ENCODE measurements around the gene CDR2. TPM values are rescaled to one million over a fixed set of nuclear protein-coding genes. Genes with fewer than 3 reads are reported as not detected.
A peak's percentile ranks its signal among the peaks of the same experiment; 100 is the strongest.

The CDR2 gene
- total and polyA plus RNA-seq, 8 donors, result 17.3 to 33.1 (median 25.8) TPM

- H3K4me1 ChIP-seq, result peaks cover 0 to 5% of the 10 kb centered on the region in 2 donors
- ATAC-seq, result no peak
- TF ChIP-seq CTCF (IDR thresholded peaks at IDR 0.05), result no peak
- H3K9me3 ChIP-seq, result no peaks in the 10 kb centered on the region
- H3K27ac ChIP-seq, result no peak overlapping the region
- no peak overlapping the region for H3K4me3 ChIP-seq
- peak in 1 of 4 donors; percentile 63 for DNase-seq
- intact Hi-C loops (cut with DNase I), result no loop called here
- H3K36me3 ChIP-seq, result peaks cover 0 to 96% of the 10 kb centered on the region in 2 donors
- H3K27me3 ChIP-seq, result no peaks in the 10 kb centered on the region
These were observed 51.7 kb downstream of the CDR2 start for GRCh38 chr16:22322741-22323140.

- Histone ChIP-seq H3K36me3 (peaks cover 0 to 96% of the 10 kb centered on the region in 2 donors), H3K27me3 (no peaks in the 10 kb centered on the region), H3K9me3 (no peaks in the 10 kb centered on the region), H3K4me1 (peaks cover 0 to 5% of the 10 kb centered on the region in 2 donors), H3K4me3 (no peak overlapping the region), H3K27ac (no peak overlapping the region)
- ATAC-seq (no peak), DNase-seq (no peak)
- TF ChIP-seq CTCF (IDR thresholded peaks at IDR 0.05), result no peak
- intact Hi-C loops (cut with DNase I), result no loop called here
These were observed 52.4 kb downstream of the CDR2 start for GRCh38 chr16:22322021-22322471.

GRCh38 chr16:22321340-22322001, 52.9 kb downstream of the CDR2 start:
- TF ChIP-seq CTCF (IDR thresholded peaks at IDR 0.05), result peak; percentile 77 to 92
- H3K4me1 ChIP-seq, result peaks cover 0 to 5% of the 10 kb centered on the region in 2 donors
- H3K4me3 ChIP-seq, result no peak overlapping the region
- H3K36me3 ChIP-seq, result peaks cover 0 to 96% of the 10 kb centered on the region in 2 donors
- no peak overlapping the region for H3K27ac ChIP-seq
- DNase-seq (peak; percentile 29 to 85 (median 68)), ATAC-seq (peak; percentile 89)
- intact Hi-C loops (cut with DNase I), result no loop called here
- H3K9me3 ChIP-seq, result no peaks in the 10 kb centered on the region
- no peaks in the 10 kb centered on the region for H3K27me3 ChIP-seq

GRCh38 chr16:22320572-22321339, 53.7 kb downstream of the CDR2 start:
- intact Hi-C loops (cut with DNase I), result no loop called here
- no peak for DNase-seq
- Histone ChIP-seq H3K27me3 (no peaks in the 10 kb centered on the region), H3K4me1 (peaks cover 0 to 5% of the 10 kb centered on the region in 2 donors), H3K9me3 (no peaks in the 10 kb centered on the region), H3K36me3 (peaks cover 0 to 96% of the 10 kb centered on the region in 2 donors), H3K27ac (no peak overlapping the region), H3K4me3 (no peak overlapping the region)
- TF ChIP-seq CTCF (IDR thresholded peaks at IDR 0.05), result no peak
- ATAC-seq, result no peak

- no peaks in the 10 kb centered on the region for H3K27me3 ChIP-seq
- TF ChIP-seq CTCF (IDR thresholded peaks at IDR 0.05), result peak; percentile 27 to 63
- intact Hi-C loops (cut with DNase I), result no loop called here
- DNase-seq (peak in 1 of 4 donors; percentile 81), ATAC-seq (peak; percentile 51)
- no peak overlapping the region for H3K4me3 ChIP-seq
- H3K36me3 ChIP-seq, result peaks cover 0 to 96% of the 10 kb centered on the region in 2 donors
- peaks cover 0 to 5% of the 10 kb centered on the region in 2 donors for H3K4me1 ChIP-seq
- no peaks in the 10 kb centered on the region for H3K9me3 ChIP-seq
- no peak overlapping the region for H3K27ac ChIP-seq
These were observed 55.6 kb downstream of the CDR2 start for GRCh38 chr16:22318690-22319358.

Measured in left lung (tissue), 10 donors.